CD4-positive, alpha-beta T cell treated with Interferon gamma for 1 hour (primary cell): ENCODE measurements around the gene DUSP11.
A peak's percentile ranks its signal among the peaks of the same experiment; 100 is the strongest.
"Not testable (repeated sequence)": the region's sequence is repeated elsewhere in the genome, so short reads cannot be mapped to it uniquely, and the experiment has no call there.

ENCODE experiments used
- DNase-seq: peaks from one replicate; pipeline ENCODE4 v3.0.0-alpha.2; 2020

DUSP11 gene

DNA sequence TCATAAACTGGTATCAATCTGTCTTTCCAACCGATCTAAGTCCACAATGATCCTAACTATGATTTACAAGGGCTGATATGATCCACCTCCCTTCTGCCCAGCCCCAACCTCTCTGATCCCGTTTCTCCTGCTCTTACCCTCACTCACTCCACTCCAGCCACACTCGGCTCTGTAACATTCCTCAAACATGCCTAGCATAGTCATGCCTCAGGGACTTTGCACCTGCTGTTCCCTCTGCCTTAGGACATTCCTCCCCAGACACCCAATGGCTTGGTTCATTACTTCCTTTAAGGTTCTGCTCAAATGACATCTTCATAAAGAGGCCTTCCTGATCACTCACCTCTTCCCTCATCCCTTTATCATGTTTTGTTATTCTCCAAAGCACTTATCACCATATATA is 9.2 kb downstream of the DUSP11 start:
- DNase-seq: no peak

DNA sequence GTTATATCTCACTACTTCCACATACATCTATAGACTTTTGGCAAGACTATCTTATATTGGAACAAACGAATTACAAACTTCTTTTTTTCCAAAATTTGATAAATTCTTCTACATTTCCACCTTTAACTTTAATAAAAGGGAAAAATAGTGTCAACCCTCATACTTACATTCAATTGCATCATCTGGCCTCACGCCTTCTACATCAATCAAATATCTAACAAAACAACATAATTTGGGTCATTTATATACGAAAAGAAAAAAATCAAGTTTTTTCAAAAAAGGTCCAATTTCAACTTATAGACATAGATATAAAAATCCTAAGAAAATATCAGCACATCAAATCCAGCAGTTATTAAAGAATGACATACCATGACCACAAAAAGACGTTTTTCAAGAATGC is 12.9 kb downstream of the DUSP11 start:
- no peak for DNase-seq

DNA sequence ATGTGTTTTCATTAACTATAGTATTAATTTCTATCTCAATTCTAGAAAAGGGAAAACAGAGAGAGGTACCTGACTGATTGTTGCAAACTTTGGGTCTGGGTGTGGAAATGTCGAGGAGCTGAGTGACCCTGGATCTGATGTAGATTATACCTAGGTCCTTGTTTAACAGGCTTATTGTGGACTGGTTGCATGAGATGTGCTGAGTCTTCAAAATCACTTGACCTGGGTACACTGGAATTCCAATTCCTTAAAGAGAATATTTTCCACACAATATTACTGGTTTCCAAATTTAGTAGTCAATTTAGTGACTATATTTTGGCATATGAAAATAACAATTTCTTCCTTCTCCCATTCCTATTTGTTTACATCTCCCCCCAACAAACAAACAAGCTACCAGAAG is 13.6 kb downstream of the DUSP11 start:
- DNase-seq: no peak

DNA sequence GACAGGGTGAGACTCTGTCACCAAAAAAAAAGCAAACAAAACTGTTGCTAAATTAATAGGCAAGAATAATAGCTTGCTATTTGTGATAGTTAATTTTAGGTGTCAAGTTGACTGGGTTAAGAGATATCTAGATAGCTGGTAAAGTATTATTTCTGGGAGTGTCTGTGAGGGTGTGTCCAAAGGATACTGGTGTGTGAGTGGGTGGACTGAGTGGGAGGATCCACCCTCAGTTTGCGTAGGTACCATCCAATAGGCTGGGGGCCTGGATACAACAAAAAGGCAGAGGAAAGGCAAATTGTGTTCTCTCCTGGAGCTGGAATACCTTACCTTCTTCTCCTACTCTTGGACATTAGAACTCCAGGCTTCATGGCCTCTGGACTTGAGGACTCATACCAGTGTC is 15.0 kb downstream of the DUSP11 start:
- no peak for DNase-seq

DNA sequence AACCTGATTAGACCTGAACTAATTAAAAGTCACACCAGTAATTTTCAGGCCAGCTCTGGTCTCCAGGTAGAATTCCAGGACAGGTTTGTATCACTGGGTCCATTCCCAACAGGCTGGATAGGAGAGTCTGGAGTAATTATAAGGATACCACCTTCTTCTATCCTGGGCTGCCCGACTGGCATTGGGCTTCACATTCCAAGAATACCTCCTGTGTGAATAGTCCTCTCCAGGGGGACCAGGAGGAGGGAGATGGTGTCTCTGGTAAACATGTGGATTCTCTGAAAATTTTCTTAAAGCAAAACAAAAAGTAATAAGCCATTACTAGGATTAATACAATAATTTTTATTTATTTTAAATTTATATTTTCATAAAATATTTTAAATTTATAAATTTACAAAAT is 17.3 kb downstream of the DUSP11 start:
- no peak for DNase-seq

DNA sequence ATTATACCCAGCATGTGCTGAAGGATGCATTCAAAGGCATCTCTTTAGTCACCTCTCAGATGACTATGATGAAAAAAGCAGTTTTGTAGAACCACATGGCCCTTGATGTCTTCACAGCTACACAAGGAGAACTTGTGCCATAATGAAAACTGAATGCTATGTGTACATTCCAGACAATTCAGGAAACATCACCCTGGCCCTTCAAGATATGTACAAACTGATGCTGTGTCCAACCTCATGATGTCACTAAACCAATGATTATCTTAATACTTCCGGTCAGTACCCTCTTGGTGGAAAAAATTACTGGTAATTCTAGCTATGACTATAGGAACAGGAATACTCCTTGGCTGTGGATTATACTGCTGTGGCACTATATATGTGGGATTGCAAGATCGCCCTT is 20.0 kb downstream of the DUSP11 start:
- DNase-seq: no peak

DNA sequence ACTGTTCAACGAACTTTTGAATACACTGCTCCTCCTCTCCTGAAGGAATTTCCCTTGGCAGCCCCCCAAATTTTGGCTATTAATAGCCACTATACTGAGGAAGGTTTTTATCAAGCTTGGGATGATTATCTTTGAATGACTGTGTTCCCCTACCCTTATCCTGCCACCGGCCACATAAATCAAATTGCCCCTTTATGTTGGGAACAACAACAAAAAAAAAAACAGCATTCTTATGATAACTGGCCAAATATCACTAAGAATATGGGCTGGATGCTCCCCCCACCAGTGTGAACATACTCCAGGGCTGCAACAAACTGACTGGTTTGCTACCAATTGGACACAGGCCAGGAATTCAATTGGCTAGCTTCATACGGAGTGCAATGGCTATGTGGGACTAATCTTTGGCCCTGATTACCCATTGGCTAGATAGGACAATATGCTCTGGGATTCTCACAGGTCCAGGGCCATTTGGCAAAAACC is 20.6 kb downstream of the DUSP11 start:
- no peak for DNase-seq

DNA sequence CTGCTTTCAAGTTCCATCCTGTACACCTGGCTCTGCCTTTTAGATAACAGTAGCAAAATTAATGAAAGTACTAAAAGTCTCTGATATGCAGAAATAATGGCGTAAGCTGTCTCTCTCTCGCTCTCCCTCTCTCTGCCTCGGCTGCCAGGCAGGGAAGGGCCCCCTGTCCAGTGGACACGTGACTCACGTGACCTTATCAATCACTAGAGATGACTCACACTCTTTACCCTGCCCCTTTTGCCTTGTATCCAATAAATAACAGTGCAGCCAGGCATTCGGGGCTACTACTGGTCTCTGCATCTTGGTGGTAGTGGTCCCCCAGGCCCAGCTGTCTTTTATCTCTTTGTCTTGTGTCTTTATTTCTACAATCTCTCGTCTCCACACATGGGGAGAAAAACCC is 25.6 kb downstream of the DUSP11 start:
- not testable (repeated sequence) for DNase-seq

DNA sequence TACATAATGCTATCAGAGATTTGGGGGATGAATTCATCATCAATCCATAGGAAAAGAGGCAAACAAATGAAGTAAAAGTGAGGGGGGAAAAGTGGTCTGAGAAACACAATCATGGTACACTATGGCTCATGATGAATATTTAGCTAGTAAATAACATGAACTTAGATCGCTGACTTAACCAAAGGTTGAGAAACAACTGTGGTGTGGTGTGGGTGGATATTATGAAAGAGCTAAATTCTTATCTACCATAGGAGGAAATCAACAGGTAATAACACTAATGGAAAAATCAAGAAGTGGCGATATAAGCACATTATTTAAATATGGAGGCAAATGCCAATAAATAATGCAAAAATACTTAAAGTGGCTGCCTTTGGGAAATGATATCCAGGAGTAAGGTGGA is 30.6 kb downstream of the DUSP11 start:
- no peak for DNase-seq

DNA sequence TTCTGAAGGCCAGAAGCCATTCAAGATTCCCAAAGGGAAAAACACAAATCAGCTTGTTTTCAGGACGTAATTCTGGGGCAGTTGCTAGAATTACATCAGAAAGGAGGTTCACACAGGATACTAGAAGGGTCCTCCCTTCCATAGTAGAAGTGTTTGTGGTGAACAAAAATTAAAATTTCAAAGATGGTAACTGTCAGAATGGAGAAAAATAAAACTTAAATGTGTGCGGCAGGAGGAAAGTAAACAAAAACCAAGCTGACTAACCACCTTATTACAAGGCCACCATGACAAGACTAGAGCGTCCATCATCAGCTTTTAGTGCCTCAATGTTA is 33.1 kb downstream of the DUSP11 start:
- no peak for DNase-seq

DNA sequence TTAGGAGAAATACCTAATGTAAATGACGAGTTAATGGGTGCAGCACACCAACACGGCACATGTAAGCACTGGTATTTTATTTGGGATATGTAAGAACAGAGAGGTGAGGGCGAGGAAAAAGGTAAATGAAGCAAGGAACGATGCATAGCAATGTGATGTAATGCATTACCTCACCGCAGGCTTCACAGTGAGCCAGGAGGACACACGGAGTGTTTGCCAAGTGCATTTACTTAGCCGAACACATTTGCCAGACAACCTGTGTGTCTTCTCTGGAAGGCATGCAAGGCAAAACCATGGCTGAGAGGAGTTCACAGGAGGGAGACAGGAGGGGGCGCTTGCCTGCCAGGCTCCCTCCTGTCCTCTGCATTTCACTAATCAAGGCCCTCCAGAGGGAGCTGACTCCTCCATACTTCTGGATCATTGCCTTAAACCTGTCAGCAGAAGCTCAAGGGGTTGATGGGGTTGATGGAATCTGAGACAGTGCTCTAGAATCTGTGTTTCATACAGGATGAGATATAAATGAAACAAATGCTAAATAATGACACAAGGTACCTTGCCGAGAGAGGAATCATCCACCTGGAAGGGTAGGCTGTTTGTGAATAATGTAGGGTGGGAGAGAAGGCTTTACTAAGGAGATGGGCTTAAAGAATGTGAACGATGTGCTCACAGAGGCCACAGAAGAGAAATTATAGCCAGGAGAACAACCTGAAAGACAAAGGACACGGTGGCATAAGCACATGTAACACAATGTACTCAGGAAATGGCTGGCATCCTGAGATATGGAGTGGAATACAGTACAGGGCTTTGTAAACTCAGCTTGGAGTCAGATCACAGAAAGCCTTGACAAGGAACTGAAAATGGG is 33.7 kb downstream of the DUSP11 start:
- DNase-seq: no peak

DNA sequence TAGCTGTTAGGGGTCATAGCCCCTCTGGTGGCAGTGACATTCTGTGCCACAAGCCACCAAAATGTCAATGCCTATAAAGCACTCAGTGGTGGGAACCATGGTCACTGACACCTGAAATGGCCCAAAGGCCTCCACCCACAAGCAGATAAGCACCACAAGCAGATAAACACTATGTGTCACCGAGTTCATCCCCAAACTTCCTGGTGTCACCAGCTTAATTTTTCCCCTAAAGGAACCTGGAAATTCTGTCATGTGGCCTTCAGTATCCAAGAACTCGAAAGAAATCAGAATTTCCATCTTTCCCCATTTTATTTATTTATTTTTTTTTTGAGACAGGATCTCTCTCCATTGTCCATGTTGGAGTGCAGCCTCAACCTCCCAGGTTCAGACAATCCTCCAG is 39.1 kb downstream of the DUSP11 start:
- DNase-seq: no peak

DNA sequence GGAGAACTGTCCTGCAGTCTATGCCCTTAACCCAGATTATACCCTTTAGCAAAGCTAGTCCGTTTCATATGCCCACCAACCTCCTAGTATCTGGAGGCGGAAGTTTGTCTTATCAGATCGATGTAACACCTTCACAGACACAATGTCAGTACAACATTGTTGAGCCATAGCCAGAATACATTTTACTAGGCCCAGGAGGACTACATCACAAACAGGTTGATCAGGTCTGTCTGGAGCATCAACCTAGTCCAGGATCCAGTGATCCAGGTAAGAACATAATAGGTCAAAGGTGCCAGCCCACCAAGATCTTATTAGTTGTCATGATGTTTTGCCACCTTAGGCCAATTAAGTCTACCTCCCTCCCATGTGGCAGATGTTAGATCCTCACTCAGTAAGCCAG is 40.8 kb downstream of the DUSP11 start:
- no peak for DNase-seq

DNA sequence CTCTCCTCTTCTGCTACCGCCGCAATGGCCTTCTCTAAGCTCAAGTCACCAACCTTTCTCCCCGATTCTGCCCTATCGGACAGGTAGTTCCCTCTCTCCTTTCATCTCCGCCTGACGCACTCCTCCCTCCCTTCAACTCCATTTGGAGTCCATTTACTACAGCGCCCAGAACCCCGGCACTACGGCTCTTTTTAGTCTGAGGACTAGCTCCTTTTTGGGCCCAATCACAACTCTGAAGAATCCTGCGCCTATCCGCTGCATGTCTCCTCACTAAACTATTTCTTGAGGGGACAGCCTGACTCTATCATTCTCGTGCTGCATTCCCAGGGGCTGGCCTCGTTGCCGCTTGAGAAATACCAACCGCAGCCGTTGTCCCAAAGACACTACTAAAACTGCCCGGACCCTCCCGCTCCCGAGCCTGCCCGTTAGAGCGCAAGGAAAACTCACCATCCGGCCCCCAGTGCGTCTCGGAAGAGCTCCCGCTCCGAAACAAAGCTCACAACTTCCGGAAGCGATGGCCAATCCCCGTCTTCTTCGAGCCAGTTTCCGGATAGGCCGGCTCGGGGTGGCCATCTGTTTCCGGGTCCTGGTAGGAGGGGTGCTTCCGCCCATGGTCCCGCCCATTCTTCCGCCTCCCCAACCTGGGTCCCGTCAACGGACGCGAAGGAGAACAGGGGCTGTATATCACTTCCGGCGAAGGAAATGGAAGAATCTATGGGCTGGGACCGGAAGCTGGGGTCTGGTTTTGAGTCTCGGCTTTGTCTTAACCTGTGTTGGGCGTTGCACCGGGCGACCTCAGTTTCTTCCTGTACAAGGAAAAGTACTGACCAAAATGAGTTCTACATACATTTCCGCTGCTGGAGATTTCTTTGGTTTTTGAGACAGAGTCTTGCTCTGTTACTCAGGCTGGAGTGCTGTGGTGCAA is 42.8 kb downstream of the DUSP11 start, which contains the start of gene TPRKB:
TSS of gene TPRKB (minus strand) at position 491 of the 925 bp plus-strand sequence. CDS start 2,776 bp downstream, outside the sequence.
- DNase-seq: peak; percentile 95

DNA sequence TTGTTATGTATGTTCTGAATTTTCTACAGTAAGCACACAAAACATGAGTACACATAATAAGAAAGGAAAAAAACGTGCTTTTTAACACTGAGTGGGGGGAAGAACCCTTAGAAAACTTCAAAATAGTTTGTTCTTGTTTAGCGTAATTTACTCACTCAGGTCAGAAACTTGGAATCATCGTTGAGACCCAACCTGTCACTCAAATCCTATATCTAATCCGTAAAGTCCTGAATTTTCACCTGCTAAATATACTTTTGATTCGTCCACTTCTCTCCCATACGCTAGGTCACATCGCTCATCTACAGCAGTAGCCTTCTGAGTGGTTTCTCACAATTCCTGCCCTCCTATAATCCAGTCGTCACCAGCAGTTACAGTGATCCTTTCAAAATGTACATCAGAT is 43.5 kb downstream of the DUSP11 start:
- no peak for DNase-seq

DNA sequence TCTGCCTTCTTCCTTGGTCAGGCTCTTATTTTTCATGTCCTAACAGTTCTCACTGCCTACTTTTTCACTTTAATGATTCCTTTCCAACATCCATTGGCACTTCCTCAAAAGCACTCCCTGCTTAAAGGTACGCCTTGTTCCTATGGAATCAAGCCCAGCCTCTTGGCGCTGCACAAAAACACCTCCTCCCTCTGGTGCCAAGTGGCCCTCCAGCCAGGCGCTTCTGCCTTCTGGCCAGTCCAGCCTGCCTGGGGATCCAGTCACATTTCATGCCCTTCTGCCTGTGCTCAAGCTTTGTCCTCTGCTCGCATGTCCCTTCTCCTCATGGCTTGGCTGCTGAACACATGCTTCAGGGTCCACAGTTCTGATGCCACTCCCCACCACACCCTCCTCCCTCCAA is 49.1 kb downstream of the DUSP11 start:
- DNase-seq: no peak

DNA sequence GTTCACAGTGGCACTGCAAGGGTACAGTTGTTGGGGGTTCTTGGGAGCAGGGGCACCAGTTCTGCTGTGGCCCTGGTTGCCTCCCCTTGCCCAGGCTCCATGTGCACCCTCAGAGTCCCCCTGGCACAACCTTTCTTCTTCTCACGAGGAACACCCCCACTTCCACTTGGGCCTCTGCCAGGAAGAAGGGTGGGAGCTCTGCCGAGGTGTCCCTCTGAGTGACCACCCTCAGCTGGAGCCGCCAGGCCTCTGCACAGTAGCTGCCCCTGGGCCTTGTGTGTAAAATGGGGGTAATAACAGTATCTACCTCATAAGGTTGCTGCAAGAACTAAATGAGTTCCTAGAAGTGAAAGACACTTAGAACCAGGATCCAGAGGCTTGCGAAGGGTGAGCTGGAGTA is 51.2 kb downstream of the DUSP11 start:
- DNase-seq: no peak

DNA sequence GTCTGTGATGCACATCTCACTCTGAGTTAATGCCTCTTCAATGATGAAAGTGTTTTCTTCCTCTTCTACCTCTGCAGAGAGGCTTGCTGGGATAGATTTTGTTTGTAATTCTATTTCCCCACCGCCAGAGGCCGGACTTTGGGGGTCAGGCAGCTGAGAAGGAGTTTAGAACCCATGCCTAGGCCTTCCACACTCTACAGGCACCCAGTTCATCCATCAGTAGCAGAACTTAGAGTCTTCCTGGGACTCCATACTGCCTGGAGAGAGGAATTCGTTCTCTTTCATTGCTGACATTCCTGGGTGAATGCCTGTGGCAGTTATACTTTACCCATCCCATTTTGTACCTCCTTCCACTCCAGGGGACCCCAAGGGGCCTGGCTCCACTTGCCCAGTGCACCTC is 51.9 kb downstream of the DUSP11 start:
- DNase-seq: no peak

DNA sequence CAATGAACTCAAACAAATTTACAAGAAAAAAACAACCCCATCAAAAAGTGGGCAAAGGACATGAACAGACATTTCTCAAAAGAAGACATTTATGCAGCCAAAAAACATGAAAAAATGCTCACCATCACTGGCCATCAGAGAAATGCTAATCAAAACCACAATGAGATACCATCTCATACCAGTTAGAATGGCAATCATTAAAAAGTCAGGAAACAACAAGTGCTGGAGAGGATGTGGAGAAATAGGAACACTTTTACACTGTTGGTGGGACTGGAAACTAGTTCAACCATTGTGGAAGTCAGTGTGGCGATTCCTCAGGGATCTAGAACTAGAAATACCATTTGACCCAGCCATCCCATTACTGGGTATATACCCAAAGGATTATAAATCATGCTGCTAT is 53.2 kb downstream of the DUSP11 start:
- not testable (repeated sequence) for DNase-seq

DNA sequence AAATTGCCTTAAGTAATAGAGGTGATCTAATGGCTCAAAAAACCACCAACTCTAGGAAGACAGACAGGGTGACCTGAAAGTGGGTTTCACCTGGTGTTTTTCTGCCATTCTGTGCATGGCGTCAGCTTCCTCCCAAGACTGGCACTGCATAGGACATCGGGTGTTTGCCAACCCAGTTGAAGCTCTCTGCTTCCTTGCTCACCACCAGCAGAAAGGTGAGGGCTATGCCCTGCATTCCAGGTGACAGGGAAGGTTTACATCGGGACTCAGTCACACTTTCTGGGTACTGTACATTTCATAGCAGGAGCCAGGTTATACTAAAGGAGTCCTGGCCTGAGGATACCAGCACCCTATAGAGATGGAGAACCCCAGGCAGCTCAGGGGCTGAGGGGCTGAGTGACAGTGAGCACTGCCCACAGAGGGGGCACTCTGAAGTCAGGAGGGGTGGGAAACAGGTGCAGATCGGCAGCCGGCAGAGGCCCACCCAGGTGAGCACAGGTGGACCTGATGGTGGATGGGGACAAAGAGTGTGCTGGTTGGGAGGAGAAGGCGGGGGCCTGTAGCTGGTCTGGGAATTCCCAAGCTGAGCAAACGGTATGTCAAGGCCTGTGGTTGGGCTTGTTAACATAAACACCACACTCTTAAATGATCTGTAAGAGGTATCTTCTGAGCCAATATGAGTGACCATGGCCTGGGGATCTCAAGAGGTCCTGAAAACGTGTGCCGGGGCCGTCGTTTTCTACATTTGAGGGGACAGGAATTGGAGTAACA is 60.9 kb downstream of the DUSP11 start:
- DNase-seq: no peak

DNA sequence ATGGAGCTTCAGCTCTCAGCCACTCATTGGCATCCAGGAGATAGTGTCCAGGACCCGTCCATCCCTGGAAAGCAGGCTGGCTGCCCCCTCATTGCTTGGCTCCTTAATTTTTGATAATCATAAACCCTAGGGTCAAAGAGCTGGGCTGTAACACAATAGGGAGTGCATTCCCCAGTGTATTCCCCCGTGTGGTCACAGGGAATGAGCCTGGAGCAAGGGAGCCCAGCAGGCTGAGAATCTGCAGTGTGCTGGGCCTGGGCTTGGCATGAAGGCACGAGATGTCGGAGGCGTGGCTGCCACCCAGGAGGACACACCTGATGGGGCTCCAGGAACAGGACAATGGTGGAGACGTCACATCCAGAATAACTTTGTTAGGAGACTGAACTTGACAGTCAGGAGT is 61.5 kb downstream of the DUSP11 start:
- no peak for DNase-seq

DNA sequence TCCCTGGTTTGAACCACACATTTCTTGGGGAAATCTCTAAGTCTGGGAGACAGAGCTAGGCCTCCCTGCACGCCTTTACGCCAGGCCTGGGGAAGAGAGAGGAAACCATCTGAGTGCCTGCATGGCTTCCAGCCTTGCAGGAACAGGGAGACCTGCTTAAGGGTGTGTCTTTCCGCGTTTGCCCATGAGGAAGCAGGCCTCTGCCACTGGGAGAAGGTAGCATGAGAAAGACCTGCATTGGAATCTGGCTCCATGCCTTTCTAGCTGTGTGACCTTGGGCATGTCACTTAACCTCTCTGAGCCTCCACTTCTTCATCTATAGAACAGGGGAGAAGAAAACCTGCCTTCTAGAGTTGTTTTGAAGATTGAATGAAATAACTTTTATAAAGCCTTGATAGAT is 62.2 kb downstream of the DUSP11 start:
- not testable (repeated sequence) for DNase-seq

DNA sequence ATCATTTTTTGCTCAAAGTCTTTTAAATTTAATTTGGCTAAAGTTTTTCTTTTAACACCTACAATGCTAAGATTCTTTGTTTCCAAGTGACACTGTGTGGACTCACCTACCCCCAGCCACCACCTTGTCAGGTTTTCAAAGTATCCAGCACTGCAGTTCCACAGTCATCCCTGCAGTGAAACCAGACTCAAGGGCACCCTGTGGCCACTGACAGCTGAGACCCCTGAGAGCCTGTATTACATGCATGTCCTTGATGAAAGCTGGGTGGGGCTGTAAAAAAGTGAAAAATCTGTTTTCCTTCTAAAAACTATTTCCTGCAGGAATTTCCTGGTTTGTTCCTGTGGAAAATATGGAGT is 62.7 kb downstream of the DUSP11 start:
- no peak for DNase-seq
